ENCODE results near the gene OR2T2.
"Not testable (repeated sequence)": the region's sequence is repeated elsewhere in the genome, so short reads cannot be mapped to it uniquely, and the experiment has no call there.

Gene OR2T2

GRCh38 chr1:248445399-248445798, at the start of gene OR2T2:
Gene OR2T2 (plus strand): TSS chr1:248445637. CDS start chr1:248452798, 7,161 bp downstream.
- not testable (repeated sequence) for DNase-seq

- no peak for DNase-seq
Measured at GRCh38 chr1:248402748-248403147, 42.7 kb upstream of the OR2T2 start, which contains the start of gene OR2T1. Gene OR2T1 (plus strand): TSS chr1:248403048. CDS start chr1:248406148, 3,100 bp downstream.

- DNase-seq: no peak
Measured at GRCh38 chr1:248404024-248404423, 41.4 kb upstream of the OR2T2 start.

GRCh38 chr1:248406721-248407692, 38.4 kb upstream of the OR2T2 start:
- peak; percentile 6 for DNase-seq

GRCh38 chr1:248416226-248416625, 29.2 kb upstream of the OR2T2 start:
- no peak for DNase-seq

- DNase-seq: no peak
Measured at GRCh38 chr1:248417854-248418253, 27.6 kb upstream of the OR2T2 start.

- DNase-seq: no peak
Measured at GRCh38 chr1:248421384-248421783, 24.1 kb upstream of the OR2T2 start.

- not testable (repeated sequence) for DNase-seq
Measured at GRCh38 chr1:248427526-248428191, 17.8 kb upstream of the OR2T2 start.

GRCh38 chr1:248428192-248428533, 17.3 kb upstream of the OR2T2 start:
- not testable (repeated sequence) for DNase-seq

GRCh38 chr1:248431683-248432082, 13.8 kb upstream of the OR2T2 start:
- not testable (repeated sequence) for DNase-seq

- not testable (repeated sequence) for DNase-seq
Measured at GRCh38 chr1:248432201-248432600, 13.2 kb upstream of the OR2T2 start.

- DNase-seq: not testable (repeated sequence)
Measured at GRCh38 chr1:248433811-248434415, 11.5 kb upstream of the OR2T2 start.

GRCh38 chr1:248434913-248435312, 10.5 kb upstream of the OR2T2 start:
- DNase-seq: not testable (repeated sequence)

GRCh38 chr1:248436303-248436702, 9.1 kb upstream of the OR2T2 start:
- DNase-seq: not testable (repeated sequence)

- DNase-seq: not testable (repeated sequence)
Measured at GRCh38 chr1:248438668-248439067, 6.8 kb upstream of the OR2T2 start.

GRCh38 chr1:248439283-248439682, 6.2 kb upstream of the OR2T2 start:
- not testable (repeated sequence) for DNase-seq

- not testable (repeated sequence) for DNase-seq
Measured at GRCh38 chr1:248442500-248443277, 2.7 kb upstream of the OR2T2 start.

- DNase-seq: not testable (repeated sequence)
Measured at GRCh38 chr1:248444603-248445002, 834 bp upstream of the OR2T2 start.

GRCh38 chr1:248448409-248449074, 3.1 kb downstream of the OR2T2 start:
- not testable (repeated sequence) for DNase-seq

GRCh38 chr1:248449821-248450465, 4.5 kb downstream of the OR2T2 start:
- not testable (repeated sequence) for DNase-seq

GRCh38 chr1:248450466-248451145, 5.2 kb downstream of the OR2T2 start:
- not testable (repeated sequence) for DNase-seq
